DMS53 treated with DMSO at 0.1 percent for 48 hours (cell line): ENCODE results near the gene CACNA1G.

ENCODE experiments used
- DNase-seq: peaks from one replicate; lab custom pipeline; 2025; ENCODE audit not compliant: unreplicated experiment; lab: John Stamatoyannopoulos, UW

The CACNA1G gene

DNA sequence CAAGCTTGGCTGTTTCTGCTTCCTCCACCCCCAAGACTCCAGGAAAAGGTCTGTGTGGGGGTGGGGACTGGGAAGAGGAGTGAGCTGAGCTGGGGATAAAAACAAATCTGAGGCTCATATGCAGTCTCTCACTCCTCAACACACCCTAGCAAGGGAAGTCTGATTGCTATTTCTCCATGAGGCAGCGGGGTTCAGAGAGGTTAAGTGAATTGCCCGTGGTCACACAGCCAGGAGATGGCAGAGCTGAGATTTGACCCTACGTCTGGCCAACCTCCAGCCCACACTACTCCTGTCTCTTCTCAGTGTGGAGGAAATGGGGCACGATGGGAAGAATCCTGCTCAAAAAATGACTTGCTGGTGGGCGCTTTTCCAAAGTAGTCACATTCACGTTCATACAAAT lies 69.4 kb downstream of the CACNA1G start:
- no peak for DNase-seq

DNA sequence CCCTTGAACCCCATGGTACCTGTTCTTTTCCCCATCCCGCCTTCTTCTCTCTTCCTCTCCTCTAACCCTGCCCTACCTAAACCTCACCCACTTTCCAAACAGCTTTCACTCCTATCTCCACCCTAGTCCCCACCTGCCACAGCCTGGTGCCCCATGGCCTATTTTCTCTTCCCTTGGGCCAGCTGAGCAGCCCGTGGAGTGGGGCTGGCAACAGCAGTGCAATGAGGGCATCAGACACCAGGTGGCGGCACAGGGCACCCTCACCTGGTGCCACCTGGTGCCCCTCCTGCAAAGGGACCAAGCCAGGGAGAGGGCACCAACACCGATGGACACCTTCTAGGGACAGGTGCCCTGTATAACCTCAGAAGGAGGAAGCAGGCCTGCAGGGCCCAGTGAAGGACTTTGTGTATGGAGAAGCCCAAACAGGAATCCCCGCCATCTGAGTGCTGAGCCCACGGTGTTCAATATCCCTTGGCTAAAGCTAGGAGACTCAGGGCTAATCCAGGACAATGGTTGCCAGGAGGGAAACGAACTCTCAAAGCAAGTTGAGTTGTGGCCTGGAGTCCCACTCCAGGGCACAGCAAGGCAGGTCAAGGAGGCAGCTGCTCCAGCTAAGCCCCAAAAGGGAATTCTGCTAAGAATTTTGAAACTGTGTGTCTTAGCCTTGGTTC lies 70.1 kb downstream of the CACNA1G start:
- peak; percentile 81 for DNase-seq

DNA sequence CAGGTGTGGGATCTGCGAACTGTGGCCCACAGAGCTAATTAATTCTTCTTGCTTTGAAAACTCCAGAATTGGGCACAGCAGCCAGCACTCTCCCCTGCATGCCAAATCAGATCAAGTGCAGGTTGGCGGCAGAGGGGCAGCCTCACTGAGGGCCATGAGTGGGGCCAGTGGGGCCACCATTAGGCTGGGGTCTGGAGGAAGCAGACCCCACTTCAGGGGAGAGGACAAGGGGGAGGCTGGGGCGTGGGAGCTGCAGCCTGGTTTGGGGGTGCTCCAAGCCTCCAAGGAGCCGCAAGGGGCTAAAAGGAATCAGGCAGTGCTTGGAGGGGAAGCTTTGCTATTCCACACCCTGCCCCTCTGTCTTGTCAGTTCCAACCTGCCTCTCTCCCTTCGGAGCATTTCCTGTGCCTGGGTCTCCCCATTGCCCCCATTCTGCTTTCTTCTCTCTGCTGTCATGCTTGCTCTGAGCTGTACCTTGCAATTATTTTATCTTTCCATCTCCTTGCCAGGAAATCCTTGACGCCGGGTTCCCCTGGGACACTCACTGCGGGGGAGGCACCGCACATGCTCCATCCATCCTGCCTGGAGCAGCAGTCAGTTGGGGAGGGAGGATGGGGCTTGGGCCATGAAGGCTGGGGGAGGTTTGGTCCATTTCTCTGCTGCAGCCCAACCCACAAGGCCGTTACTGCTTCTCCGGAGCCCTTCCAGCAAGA lies 70.8 kb downstream of the CACNA1G start:
- DNase-seq = no peak

- DNase-seq = no peak
Measured at GRCh38 chr17:50631908-50632571, 71.5 kb downstream of the CACNA1G start.

DNA sequence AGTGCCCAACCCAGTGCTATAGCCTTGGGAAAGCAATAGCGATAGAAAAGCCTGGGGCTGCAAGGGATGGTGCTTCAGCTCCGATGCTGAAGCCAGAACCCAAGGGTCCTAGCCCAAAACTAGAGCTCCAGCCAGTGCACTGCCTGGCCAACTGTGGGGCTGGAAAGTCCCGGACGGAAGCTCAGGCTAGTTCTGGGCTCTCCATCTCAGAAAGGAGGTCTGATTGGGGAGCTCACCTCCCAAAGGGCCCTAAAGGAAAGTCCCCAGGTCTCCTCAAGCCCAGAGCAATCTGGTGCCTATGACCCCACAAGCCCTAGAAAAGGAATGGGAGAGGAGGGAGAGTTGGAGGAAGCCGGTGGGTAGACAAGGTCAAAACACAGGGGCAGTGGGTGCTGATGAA lies 72.1 kb downstream of the CACNA1G start:
- DNase-seq = no peak

- DNase-seq = no peak
Measured at GRCh38 chr17:50633683-50634082, 73.2 kb downstream of the CACNA1G start.

GRCh38 chr17:50634224-50634914 lies 73.9 kb downstream of the CACNA1G start, which contains the start of gene ABCC3:
Gene ABCC3 (plus strand): TSS chr17:50634881. CDS start chr17:50634937, 56 bp downstream.
- DNase-seq = no peak

GRCh38 chr17:50634915-50635731 lies 74.6 kb downstream of the CACNA1G start:
- DNase-seq = no peak

DNA sequence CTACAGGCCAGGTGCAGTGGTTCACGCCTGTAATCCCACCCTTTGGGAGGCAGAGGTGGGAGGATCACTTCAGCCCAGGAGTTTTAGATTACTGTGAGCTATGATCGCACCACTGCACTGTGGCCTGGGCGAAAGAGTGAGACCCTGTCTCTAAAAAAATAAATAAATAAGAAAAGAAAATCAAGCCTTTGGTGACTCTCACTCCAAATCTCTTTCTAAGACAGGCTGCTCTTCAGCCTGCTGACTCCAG lies 75.1 kb downstream of the CACNA1G start:
- DNase-seq = no peak

DNA sequence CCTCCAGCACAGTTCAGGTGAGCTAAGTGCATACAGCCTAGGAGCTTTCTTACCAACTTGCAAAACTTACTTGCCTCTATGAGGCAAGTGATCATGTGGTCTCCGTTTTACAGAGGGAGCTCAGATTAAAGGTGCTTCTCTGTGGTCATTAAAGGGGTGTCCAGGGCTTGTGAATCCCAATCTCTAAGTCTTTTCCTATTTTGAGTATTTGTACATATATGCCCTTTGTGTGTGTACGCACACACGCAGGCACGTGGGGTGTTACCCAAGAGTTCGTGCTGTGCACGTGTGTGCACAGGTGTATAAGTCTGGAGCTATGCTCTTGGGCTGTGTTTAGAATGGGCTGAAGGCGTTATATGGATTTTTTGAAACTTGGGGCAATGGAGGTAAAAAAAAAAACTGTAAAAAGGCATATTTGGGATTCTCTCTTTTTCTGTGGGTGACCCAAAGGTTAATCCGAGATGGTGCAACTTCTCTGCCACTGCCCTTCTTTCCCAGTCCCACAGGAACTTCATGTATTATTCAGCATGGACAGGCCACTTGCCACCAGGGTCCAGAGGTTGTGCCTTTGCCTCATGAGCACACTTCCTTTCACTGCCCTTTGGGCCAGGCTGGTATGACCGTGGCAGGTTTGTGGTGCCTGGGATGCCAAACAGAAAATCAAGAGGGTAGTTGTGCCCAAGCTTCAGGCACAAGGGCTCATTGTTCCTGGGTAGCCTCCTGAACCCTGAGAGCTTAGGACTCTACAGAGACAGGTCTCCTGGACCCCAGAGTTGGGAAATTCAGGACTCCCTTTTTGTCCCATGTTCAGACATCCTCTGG lies 75.7 kb downstream of the CACNA1G start:
- no peak for DNase-seq

- no peak for DNase-seq
Measured at GRCh38 chr17:50636804-50637195, 76.3 kb downstream of the CACNA1G start.

DNA sequence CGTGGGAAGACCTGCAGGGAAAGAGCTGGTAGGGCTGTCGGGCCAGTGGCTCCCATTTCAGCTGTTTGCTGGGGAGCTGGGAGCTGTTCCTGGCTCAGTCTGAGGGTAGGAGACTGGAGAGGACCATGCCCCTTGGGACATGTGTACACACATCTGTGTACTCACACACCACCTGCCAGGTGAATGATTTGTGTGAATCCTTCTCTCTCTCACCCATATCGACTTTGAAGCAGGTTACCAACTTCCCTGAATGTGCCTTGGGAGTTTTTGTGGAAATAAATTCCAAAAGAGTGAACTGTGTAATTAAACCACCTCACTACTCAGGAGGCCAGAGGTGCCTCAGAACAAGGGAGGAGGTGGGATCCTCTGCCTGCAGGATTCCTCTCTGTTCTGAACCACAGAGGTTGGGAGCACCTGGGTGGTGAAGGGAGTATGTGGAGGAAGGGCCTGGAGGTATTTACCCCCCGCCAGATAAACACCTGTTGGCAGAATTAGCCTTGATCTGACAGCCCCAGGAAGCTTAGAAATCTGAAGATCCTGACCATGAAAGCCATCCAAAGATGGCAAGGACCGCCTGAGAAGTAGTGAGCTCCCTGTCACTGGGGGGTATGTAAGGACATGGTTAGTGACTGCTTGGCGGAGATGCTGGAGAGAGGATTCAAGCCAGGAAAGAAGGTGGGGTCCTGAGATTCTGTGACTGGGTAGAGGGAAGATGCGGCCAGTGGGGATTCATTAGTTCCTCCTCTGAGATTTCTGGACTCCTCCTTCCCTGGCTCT lies 77.5 kb downstream of the CACNA1G start:
- no peak for DNase-seq

- no peak for DNase-seq
Measured at GRCh38 chr17:50638606-50638965, 78.1 kb downstream of the CACNA1G start.

GRCh38 chr17:50638966-50639713 lies 78.6 kb downstream of the CACNA1G start:
- peak; percentile 91 for DNase-seq

GRCh38 chr17:50640686-50641351 lies 80.3 kb downstream of the CACNA1G start:
- DNase-seq = no peak

DNA sequence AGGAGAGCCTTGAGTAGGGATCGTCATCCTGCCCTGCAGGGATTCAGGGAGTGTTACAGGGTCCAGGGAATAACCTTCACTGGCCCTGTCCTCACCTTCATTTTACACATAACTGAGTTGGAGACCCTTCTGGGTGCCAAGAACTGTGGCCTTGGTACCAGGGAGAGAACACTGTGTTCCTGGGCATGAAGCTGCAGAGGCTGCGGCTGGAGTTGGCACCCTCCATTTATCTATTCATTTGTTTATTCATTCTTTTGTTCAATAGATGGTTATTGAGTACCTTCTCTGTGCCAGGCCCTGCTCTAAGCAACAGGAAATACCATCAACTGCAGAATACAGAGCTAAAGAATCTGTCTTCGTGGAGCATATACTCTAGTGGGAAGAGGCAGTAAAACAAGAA lies 80.8 kb downstream of the CACNA1G start:
- no peak for DNase-seq

DNA sequence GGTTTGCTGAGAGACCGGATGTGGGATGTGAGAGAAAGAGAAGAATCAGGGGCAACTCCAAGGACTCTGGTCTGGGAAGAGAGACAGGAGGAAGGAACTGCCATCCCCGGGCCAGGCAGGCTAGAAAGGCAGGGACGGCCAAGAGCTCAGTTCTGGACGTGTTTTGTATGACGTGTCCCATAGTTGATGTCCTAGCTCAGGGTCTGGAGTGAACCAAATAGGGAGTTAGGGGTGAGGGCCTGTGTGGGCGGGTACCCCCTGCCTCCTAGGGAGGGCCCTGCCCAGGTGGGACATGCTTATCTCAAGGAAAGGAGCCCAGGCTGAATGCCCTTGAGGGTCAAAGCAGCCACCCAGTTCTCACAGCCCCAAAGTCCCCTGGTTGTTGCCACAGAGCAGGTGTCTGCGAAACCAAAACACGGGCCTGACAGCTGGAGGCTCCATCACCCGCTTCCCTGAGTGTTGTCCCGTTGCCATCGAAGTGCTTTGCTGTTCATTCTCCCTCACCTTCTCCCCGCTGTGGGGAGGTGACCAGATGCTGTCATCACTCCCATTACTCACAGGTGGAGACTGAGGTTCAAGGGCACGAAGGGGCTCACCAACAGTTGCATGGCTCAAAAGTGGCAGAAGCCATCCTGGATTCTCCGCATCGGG lies 81.7 kb downstream of the CACNA1G start:
- DNase-seq = no peak
